Ovary (tissue), 1 donor: Measurements from ENCODE around the gene RAD52.

Source experiments
- EP300 ChIP-seq: sonication (generic); formaldehyde crosslinking; IDR thresholded peaks from one replicate; pipeline ENCODE4 v1.6.1; 2017; ENCODE audit warnings: antibody characterized with exemption
- POLR2A ChIP-seq: fragments of 450-650 bp; IDR thresholded peaks from one replicate; pipeline ENCODE4 v1.6.1; 2017; ENCODE audit warnings: antibody characterized with exemption, mild to moderate bottlenecking, moderate library complexity

GRCh38 chr12:906062-906585, 43.4 kb downstream of the RAD52 start:
- TF ChIP-seq EP300 (no peak), POLR2A (no peak)
